Fibroblast of mammary gland (primary cell): ENCODE data around the gene RHOC.
"Not testable (repeated sequence)": the region's sequence is repeated elsewhere in the genome, so short reads cannot be mapped to it uniquely, and the experiment has no call there.

Source experiments
- DNase-seq: peaks from one replicate; pipeline ENCODE4 v3.0.0-alpha.2; 2010; ENCODE audit warnings: low read depth
- H3K4me3 ChIP-seq: 2 replicates; pipeline ENCODE4 v1.5.1; 2011; ENCODE audit warnings: low read depth, mild to moderate bottlenecking, low read length, moderate library complexity; ENCODE audit not compliant: control insufficient read depth
- TF ChIP-seq, protein P1 (sequence below): conservative IDR thresholded peaks from 2 replicates; pipeline ENCODE4 v1.5.1; 2011; ENCODE audit warnings: low read depth, low read length, inconsistent platforms; ENCODE audit not compliant: control insufficient read depth, insufficient read depth

The RHOC gene

DNA sequence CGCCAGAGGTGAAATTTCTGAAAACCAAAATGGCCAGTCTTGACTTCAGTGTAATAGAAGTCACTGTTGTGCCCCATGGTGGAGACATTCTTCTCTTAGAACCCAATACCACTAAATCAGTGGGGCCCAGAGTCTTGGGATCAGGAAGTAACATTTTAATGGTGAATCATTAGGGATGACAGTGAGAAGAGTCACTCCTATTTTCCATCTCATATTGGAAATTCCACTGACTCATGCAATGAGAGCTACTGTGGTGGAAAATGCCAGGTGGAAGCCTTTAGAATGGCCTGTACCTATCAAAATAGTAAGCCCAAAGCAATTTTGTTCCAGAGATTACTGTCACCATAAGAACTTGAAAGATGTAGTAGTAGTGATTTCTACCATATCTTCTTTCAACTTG lies 28.8 kb upstream of the RHOC start:
- TF ChIP-seq, protein P1, sequence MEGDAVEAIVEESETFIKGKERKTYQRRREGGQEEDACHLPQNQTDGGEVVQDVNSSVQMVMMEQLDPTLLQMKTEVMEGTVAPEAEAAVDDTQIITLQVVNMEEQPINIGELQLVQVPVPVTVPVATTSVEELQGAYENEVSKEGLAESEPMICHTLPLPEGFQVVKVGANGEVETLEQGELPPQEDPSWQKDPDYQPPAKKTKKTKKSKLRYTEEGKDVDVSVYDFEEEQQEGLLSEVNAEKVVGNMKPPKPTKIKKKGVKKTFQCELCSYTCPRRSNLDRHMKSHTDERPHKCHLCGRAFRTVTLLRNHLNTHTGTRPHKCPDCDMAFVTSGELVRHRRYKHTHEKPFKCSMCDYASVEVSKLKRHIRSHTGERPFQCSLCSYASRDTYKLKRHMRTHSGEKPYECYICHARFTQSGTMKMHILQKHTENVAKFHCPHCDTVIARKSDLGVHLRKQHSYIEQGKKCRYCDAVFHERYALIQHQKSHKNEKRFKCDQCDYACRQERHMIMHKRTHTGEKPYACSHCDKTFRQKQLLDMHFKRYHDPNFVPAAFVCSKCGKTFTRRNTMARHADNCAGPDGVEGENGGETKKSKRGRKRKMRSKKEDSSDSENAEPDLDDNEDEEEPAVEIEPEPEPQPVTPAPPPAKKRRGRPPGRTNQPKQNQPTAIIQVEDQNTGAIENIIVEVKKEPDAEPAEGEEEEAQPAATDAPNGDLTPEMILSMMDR: no peak
- DNase-seq: peak; percentile 86
- no peak overlapping the region for H3K4me3 ChIP-seq

DNA sequence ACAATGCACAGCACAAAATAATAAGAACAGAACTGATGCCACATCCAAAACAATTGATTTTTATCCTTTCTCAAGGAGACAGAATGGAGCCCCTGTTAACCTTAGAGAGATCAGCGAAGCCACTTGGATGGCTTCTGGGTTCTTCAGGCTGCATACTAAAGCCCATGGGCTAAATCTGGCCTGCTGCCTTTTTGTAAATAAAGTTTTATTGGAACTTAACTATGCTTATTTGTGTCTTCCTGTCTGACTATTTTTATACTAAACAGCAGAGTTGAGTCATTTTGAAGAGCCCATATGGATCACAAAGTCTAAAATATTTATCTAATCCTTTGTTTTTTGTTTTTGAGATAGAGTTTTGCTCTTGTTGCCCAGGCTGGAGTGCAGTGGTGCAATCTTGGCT lies 24.5 kb upstream of the RHOC start:
- H3K4me3 ChIP-seq: no peak overlapping the region
- DNase-seq: no peak

DNA sequence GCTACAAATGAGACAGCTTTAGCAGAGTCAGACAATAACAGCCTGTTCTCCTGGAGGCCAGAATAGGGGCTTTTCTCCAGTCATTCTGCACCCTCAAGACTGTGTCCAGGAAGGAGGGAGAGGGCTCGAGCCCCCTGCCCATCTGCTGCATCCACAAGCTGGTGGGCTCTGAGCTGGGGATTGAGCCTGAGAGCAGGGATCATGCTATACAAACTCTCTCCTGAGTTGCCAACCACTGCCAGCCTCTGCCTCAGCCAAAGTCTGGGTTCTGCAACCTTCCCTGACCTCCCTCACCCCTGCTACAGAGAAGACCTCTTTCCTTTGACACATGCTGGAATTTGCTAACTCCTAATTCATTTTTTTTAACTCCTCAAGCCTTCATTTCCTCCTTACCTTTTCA lies 23.0 kb upstream of the RHOC start:
- TF ChIP-seq, protein P1: no peak
- no peak overlapping the region for H3K4me3 ChIP-seq
- no peak for DNase-seq

More for the DNA sequence above, 24.5 kb upstream of the RHOC start:
- TF ChIP-seq, protein P1: no peak

DNA sequence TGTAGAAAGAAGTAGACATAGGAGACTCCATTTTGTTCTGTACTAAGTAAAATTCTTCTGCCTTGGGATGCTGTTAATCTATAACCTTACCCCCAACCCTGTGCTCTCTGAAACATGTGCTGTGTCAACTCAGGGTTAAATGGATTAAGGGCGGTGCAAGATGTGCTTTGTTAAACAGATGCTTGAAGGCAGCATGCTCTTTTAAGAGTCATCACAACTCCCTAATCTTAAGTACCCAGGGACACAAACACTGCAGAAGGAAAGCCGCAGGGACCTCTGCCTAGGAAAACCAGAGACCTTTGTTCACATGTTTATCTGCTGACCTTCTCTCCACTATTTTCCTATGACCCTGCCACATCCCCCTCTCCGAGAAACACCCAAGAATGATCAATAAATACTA lies 22.1 kb upstream of the RHOC start:
- not testable (repeated sequence) for DNase-seq, H3K4me3 ChIP-seq

DNA sequence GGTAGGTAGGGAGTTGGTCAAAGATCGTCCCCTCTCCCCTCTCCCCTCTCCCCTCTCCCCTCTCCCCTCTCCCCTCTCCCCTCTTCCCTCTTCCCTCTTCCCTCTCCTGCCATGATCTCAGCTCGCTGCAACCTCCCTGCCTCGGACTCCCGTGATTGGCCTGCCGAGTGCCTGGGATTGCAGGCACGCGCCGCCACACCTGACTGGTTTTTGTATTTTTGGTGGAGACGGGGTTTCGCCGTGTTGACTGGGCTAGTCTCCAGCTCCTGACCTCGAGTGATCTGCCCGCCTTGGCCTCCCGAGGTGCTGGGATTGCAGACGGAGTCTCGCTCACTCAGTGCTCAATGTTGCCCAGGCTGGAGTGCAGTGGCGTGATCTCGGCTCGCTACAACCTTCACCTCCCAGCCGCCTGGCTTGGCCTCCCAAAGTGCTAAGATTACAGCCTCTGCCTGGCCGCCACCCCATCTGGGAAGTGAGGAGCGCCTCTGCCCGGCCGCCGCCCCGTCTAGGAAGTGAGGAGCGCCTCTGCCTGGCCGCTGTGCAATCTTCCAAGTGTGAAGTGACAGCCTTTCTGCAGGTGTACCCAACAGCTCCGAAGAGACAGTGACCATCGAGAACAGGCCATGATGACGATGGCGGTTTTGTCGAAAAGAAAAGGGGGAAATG lies 21.5 kb upstream of the RHOC start:
- not testable (repeated sequence) for DNase-seq, H3K4me3 ChIP-seq

DNA sequence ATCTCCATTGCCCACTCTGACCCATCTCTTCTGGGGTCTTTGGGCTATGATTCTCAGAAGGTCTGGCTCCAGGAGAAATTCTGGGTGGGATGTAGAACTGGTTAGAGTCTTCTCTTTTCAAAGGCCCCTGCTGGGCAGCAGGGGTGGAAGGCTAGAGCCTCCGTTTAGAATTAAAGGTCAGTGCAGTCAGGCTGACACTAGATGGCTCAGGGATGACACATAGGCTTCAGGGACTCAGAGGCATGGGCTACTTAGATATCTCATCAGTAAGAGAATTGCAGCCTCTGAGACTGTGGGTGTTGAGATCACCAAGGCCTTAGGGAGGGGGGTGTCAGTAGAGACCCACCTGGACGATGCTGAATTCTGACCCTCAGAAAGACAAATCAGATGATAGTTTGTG lies 20.8 kb upstream of the RHOC start:
- TF ChIP-seq, protein P1: peak; percentile 21
- no peak overlapping the region for H3K4me3 ChIP-seq
- peak; percentile 48 for DNase-seq

DNA sequence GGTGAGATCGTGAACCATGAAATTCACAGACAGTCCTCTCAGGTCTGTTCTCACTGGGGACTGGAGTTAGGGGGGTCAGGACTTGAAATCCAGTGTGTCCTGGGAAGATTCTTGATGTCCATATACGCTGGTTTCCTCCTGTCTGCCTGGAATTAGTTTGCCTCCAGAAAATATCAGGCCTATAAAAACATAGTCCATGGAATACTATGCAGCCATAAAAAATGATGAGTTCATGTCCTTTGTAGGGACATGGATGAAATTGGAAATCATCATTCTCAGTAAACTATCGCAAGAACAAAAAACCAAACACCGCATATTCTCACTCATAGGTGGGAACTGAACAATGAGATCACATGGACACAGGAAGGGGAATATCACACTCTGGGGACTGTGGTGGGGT lies 17.3 kb upstream of the RHOC start:
- not testable (repeated sequence) for H3K4me3 ChIP-seq, DNase-seq

DNA sequence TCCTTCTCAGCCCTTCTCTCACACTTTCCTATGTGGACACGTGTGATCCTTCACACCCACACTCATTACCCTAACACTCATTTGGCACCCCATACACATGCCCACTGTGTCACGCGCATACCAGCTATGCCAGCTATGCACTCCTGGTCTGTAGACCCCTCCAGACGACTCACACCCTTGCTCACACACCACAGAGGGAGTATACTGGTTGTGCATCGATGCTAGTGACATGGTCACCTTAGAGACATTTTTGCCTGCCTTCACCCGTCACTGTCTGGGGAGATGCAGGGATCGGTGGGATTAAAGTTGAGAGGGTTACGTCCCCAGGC lies 16.5 kb upstream of the RHOC start:
- TF ChIP-seq, protein P1: no peak

More for the DNA sequence above, 16.5 kb upstream of the RHOC start:
- H3K4me3 ChIP-seq: no peak overlapping the region
- no peak for DNase-seq
